ENCODE measurements around the gene ZNF519.

Gene ZNF519

DNA sequence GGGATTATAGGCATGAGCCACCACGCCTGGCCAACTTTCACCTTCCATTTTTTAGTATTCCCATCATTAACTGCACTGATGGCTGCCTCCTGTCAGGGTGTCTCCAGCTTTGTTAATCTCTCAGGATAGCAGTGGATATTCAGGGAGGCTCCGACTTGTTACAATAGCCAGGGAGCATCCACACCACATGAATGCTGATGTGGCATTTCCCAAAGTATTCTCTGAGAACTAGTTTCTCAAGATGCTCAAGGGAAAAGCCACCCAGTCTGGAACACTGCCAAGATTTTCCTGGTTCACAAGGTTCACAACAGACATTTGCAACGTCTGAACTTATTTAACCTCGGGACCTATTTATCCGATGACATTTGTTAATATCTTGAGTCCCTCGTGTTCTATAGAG, 33.8 kb downstream of the ZNF519 start:
- no peak for DNase-seq (ENCODE audit: low spot score)

DNA sequence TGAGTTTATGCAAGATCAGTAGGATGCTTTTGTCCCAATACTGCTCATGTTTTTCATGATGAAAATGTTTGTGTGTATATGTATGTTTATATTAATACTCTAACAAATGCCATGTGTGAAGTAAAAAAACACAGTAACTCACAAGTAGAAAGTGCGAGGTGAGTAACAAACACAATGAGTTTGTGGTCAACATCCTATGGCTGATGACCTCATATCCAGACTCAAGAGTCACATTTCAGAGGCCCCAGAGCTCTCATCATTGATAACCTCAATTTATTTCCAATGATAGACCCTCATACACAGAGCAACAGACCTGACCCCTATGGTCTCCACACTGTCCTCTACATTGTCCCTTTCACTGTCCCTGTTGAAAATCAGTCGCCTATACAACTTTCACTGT, 34.5 kb downstream of the ZNF519 start:
- DNase-seq (ENCODE audit: low spot score) = no peak

DNA sequence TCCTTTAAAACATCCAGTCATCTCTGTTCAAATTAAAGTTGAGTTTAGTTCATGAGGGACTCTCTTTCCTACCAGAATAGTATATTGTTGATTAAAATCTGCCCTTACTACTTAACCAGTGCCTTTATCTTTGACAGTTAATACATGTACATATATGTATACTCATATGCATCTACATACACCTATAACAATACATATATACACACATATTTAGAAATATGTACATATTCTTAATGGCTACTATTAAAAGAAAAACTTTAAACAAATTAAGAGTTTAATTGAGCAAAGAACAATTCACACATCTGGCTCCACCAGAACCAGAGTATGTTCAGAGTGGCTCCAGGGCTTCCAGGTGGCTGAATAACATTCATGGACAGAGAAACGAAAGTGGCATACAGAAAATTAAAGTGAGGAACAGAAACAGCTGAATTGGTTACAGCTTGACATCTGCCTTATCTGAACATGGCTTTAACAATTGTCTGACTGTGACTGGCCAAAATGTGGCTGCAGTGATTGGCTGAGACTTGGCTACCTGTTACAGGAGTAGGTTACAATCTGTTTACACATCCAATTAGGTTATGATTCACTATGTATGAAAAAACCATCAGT, 38.8 kb downstream of the ZNF519 start:
- DNase-seq (ENCODE audit: low spot score) = no peak

DNA sequence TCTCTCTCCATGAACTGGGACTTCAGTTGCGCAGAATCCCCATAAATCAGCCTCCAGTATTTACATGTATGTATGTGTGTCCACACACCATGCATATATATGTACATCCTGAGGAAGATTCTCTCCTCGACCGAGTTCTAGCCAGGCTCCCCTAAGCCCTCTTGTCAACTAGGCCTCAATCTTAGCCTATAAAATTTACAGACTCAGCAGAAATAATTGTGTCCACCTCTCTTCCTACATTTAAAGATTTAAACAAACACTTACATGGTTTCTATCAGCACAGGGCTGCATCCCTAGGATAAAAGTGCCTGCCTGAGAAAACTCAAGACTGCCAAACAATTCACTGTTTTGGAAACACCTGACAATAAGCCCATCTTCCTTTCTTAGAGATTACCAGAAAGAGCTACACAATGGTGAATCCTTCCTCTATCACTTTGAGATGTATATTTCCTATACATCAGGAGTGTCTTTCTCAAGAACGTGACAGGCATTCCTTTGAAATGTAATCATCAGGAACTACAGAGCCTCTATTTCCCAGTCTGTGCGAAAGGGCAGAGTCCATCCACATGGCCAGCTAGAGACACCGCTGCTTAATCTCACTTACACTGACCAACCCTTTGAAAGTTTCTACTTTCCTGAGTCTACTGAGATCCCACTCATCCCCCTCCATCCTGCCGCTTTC, 39.5 kb downstream of the ZNF519 start:
- DNase-seq (ENCODE audit: low spot score) = no peak

DNA sequence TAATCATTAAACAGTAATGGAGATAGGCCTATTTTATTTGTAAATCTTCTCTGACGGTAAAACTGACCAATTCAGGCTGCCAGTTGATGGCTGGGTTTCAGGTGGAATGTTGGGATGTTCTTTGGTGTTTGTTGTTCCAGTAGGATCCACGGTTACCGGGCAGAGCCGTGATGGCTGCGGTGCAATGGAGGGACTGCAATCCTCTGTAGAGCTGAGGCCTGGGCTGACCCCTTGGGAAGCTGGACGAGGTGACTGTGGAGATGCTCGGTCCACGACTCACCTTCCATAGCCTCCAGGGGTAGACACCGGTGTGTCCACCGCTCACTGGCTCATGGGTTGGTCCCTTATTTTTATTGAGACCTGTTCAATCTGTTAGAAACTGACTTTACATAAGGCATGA, 42.5 kb downstream of the ZNF519 start:
- no peak for DNase-seq (ENCODE audit: low spot score)

DNA sequence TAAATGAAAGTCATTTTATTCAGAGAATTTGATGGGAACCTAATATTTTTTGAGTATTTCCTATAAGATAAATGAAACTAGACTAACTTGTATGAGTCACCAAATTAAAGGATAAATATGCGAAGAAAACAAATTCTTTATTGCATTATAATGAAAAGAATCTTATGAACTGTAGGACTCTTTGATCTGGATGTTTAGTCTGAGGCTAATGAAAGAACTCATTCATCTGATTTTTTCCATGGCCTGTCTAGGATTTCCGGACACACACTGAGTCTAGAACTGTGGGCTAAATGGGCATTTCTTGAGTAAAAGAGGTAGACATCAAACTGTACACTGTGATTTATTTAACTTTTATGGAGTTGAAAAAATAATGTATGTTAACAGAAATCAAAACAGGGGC, 43.0 kb downstream of the ZNF519 start:
- DNase-seq (ENCODE audit: low spot score) = no peak

DNA sequence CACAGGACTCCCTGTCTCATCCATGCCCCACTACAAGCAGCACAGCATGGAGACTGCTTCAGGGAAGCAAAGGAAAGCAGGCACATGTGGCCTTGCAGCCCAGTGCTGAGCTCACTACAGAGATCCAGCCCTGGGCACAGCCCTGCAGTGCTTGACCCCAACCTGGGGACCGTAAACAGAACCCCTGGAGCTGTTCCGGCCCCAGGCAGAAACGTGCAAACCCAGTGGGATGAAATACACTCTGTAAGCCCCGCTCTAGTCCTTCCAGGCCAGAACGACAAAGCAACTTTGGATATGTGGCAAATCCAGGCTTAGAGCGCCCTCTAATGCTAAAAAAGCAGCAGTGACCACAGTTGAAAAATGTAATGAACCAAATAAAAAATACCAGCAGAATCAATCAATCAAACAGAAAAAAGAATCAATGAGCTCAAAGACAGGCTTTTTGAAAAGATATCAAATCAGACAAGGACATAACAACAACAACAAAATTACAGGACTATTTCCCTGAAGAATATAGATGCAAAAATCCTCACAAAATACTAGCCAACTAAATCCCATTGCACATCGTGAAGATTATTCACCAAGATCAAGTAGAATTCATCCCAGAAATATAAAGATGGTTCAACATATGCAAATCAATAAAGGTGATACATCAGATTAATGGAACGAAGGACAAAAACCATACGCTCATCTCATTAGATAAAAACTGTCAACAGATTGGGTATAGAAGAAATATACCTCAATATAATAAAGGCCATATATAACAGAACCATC, 45.6 kb downstream of the ZNF519 start:
- DNase-seq (ENCODE audit: low spot score) = no peak

DNA sequence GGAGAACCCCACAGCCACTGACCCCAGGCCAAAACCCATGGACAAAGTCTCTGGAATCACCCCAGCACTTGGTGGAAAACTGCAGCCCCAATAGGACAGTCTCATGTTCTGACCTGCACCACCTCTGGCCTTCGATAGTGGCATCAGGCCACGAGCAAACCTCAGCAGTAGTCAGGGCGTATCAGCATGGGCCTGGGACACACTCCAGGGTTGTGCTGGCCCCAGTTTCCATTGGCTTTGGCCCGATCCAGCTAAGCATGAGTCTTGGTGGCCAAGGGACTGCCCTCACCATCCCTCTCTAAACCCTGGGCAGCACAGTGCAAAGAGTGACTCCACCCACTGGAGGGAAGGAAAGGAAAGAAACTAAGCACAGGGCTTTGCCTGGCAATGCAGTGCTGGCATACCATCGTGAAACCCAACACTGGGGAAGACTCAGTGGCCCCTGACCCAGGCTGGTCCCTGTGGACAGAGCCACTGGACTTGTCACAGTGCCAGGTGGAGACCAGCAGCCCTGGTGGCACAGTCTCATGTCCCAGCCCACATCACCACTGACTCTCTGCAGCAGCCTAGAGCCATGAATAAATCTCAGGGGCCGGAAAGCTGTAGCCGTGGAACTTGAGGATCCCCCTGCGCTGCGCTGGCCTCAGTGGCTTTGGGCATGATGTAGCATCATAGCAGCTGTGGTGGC, 46.3 kb downstream of the ZNF519 start:
- DNase-seq (ENCODE audit: low spot score) = no peak

DNA sequence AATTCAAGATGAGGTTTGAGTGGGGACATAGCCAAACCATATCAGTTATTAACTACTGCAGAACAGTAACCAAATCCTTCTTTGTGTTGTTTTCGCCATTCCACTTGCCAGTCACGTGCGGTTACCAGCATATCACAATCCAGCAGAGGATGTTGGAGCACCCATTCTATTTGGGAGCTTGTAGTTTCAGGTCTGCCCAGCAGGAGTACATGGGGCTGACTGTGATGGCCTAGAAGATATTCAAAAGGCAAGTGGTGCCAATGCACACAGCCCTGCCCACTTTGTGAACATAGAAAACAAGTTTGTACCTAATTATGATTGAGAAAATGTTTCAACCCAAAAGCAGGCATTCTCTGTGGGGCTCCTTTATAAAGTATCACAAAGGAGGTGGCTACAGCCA, 57.0 kb downstream of the ZNF519 start:
- DNase-seq (ENCODE audit: low spot score) = no peak

DNA sequence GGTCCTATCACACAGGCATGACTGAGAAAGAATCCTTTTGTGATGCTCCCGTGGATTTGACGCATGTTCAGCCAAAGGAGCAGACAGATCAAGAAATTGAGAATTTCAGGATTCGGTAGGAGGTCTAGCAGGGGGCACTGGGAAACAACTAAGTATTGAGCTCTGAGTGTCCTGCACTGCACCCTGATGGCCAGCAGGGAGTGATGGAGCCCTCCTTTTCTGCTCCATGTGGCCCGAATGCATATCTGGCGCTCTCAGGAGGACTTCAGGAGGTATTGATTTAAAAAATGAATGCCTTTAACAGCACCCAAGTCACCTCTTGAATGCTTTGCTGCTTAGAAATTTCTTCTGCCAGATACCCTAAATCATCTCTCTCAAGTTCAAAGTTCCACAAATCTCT, 58.0 kb downstream of the ZNF519 start:
- DNase-seq (ENCODE audit: low spot score) = no peak

DNA sequence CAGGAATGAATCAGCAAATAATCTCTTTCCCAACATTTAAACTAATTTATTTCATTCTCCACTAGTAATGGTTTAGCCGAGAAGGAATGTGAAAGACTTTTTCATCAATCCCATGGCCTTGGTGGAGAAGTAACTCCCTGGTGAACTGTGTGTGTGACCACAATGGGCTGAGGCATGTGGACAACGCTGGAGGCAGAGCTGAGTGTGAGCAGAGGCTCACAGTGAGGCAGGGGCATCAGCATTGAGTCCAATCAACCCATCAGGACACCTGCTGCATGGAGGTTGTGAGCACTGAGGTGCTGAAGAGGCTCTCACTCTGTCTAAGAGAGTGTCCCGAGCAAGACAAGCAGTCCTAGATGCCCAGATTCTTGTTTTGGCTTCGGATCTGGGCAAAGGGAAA, 78.6 kb downstream of the ZNF519 start:
- DNase-seq (ENCODE audit: low spot score) = no peak
